ENCODE data around the gene PSMD11.

DNA sequence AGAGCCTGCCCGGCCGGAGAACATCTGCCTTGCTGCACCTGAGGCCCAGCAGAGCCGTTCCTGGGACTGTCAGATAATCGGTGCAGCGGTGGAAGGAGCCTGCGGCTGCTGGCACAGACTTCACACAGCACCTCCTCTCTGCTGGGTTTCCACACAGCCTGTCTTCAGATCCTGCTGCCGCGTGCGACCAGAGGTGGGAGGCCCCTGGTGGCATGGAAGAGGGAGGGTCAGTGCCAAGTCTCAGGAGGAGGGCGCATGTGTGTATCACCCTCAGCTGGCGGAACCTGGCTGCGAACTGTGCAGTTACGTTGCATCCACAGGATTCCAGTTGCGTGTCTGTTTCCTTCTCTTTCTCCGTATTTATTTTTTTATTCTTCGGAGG is 45.8 kb downstream of the PSMD11 start:
- TF ChIP-seq, protein P1, sequence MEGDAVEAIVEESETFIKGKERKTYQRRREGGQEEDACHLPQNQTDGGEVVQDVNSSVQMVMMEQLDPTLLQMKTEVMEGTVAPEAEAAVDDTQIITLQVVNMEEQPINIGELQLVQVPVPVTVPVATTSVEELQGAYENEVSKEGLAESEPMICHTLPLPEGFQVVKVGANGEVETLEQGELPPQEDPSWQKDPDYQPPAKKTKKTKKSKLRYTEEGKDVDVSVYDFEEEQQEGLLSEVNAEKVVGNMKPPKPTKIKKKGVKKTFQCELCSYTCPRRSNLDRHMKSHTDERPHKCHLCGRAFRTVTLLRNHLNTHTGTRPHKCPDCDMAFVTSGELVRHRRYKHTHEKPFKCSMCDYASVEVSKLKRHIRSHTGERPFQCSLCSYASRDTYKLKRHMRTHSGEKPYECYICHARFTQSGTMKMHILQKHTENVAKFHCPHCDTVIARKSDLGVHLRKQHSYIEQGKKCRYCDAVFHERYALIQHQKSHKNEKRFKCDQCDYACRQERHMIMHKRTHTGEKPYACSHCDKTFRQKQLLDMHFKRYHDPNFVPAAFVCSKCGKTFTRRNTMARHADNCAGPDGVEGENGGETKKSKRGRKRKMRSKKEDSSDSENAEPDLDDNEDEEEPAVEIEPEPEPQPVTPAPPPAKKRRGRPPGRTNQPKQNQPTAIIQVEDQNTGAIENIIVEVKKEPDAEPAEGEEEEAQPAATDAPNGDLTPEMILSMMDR (IDR thresholded peaks at IDR 0.05) = no peak
- TF ChIP-seq CHD2 (IDR thresholded peaks at IDR 0.05; ENCODE audit: low read length, partially characterized antibody) = no peak
- TF ChIP-seq POLR2A (IDR thresholded peaks at IDR 0.05; ENCODE audit: low read length) = no peak
- TF ChIP-seq, protein P2, sequence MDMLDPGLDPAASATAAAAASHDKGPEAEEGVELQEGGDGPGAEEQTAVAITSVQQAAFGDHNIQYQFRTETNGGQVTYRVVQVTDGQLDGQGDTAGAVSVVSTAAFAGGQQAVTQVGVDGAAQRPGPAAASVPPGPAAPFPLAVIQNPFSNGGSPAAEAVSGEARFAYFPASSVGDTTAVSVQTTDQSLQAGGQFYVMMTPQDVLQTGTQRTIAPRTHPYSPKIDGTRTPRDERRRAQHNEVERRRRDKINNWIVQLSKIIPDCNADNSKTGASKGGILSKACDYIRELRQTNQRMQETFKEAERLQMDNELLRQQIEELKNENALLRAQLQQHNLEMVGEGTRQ (IDR thresholded peaks at IDR 0.05) = no peak
- TF ChIP-seq POLR2AphosphoS2 (conservative IDR thresholded peaks at IDR 0.05; ENCODE audit: low read length) = no peak
- TF ChIP-seq HDAC2 (IDR thresholded peaks at IDR 0.05) = no peak
- no peak for TF ChIP-seq SREBF2 (IDR thresholded peaks at IDR 0.05)
- no peak for TF ChIP-seq JUN (IDR thresholded peaks at IDR 0.05)
- TF ChIP-seq CHD4 (IDR thresholded peaks at IDR 0.05; ENCODE audit: borderline replicate concordance) = no peak
- no peak for TF ChIP-seq RCOR1 (IDR thresholded peaks at IDR 0.05; ENCODE audit: low read depth, low read length)
- no peak for TF ChIP-seq EP300 (IDR thresholded peaks at IDR 0.05)
- no peak for TF ChIP-seq EHMT2 (IDR thresholded peaks at IDR 0.05; ENCODE audit: low read depth)

Data from A549 (cell line).